Measurements from ENCODE around the gene CLCA1. TPM values are rescaled to one million over a fixed set of nuclear protein-coding genes. Genes with fewer than 3 reads are reported as not detected.

CLCA1 gene
- total RNA-seq, 1 donor from 2014 or later = not detected

DNA sequence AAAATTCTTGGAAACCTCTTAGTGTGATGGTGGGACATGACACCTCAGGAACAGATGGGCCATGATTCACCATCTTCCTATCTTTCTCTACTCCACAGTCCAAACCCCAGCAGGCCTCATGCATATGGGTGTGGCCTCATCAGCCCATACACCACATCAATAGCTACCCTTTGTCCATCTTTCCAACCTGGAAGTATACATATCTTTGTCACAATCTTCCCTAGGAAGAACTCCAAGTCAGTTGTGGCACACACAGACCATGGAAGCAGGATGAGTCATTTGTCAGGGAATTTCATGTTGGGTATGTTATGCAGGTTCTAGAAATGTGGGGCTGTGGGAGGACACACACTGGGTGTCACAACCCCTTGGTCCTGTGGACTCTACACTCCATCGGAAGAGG is 47.6 kb downstream of the CLCA1 start:
- no peaks in the 10 kb centered on the region for H3K27me3 Mint-ChIP-seq (ENCODE audit: unreplicated experiment)
- H3K27ac Mint-ChIP-seq (ENCODE audit: unreplicated experiment) = no peak overlapping the region
- DNase-seq = no peak
- no peaks in the 10 kb centered on the region for H3K9me3 Mint-ChIP-seq (ENCODE audit: unreplicated experiment)
- TF ChIP-seq, protein P1, sequence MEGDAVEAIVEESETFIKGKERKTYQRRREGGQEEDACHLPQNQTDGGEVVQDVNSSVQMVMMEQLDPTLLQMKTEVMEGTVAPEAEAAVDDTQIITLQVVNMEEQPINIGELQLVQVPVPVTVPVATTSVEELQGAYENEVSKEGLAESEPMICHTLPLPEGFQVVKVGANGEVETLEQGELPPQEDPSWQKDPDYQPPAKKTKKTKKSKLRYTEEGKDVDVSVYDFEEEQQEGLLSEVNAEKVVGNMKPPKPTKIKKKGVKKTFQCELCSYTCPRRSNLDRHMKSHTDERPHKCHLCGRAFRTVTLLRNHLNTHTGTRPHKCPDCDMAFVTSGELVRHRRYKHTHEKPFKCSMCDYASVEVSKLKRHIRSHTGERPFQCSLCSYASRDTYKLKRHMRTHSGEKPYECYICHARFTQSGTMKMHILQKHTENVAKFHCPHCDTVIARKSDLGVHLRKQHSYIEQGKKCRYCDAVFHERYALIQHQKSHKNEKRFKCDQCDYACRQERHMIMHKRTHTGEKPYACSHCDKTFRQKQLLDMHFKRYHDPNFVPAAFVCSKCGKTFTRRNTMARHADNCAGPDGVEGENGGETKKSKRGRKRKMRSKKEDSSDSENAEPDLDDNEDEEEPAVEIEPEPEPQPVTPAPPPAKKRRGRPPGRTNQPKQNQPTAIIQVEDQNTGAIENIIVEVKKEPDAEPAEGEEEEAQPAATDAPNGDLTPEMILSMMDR (IDR thresholded peaks at IDR 0.05; ENCODE audit: partially characterized antibody, unreplicated experiment) = no peak
- H3K4me3 Mint-ChIP-seq (ENCODE audit: unreplicated experiment) = no peak overlapping the region
- H3K36me3 Mint-ChIP-seq (ENCODE audit: unreplicated experiment) = no peaks in the 10 kb centered on the region
- no peaks in the 10 kb centered on the region for H3K4me1 Mint-ChIP-seq (ENCODE audit: low read depth, unreplicated experiment)

DNA sequence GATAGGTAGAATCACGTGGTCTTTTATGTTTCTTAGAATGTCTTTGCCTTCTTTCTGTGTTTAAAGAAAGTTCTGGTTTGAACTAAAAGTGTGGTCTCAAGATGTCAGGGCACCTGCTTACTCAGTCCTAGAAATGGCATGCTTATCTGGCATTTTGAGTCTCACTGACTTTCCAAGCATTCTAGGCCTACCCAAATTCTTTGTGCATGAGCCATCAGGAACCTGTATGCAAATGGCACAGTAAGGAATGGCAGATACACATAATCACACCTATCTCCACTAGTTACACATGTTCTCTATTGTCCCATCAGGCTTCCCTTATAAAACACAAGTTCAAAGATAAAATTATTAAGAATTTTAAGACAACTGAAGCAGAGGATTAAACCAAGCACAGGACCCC is 48.6 kb downstream of the CLCA1 start:
- Mint-ChIP-seq H3K4me3 (ENCODE audit: unreplicated experiment) (no peak overlapping the region), H3K36me3 (ENCODE audit: unreplicated experiment) (no peaks in the 10 kb centered on the region), H3K9me3 (ENCODE audit: unreplicated experiment) (no peaks in the 10 kb centered on the region), H3K27ac (ENCODE audit: unreplicated experiment) (no peak overlapping the region), H3K4me1 (ENCODE audit: low read depth, unreplicated experiment) (no peaks in the 10 kb centered on the region), H3K27me3 (ENCODE audit: unreplicated experiment) (no peaks in the 10 kb centered on the region)
- TF ChIP-seq, protein P1 (IDR thresholded peaks at IDR 0.05; ENCODE audit: partially characterized antibody, unreplicated experiment) = no peak
- no peak for DNase-seq

DNA sequence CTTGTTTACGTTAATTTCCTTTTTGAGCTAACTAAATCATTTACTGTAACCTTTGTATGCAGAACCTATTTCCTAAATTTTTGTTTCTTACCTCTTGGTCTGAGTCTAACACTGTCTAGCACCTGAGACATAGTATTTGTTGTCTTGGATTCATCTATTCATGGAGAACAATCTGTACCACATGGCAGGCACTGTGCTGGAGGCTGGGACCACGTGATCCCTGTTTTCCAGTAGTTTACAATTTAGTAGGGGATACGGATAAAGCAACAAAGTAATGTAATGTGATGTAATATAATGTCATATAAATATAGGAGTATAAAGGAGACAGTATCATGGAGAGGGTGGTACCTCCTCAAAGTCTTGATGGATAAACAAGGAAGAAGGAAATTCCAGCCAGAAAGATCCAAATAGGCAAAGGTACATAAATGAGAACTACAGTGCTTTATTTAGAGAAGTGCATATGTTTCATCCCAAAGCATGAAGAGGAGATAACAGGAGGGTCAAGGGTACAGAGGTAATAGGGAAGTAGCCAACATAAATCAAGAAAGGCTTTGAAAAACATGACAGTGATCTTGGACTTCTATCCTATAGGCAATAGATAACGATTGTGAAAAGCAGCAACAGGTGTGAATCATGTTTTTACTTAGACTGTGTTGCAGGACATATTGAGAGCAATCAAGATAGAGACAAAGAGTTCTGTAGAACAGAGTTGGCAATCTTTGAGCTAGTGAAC is 52.2 kb downstream of the CLCA1 start:
- Mint-ChIP-seq H3K9me3 (ENCODE audit: unreplicated experiment) (no peaks in the 10 kb centered on the region), H3K27me3 (ENCODE audit: unreplicated experiment) (peaks cover 2% of the 10 kb centered on the region)

DNA sequence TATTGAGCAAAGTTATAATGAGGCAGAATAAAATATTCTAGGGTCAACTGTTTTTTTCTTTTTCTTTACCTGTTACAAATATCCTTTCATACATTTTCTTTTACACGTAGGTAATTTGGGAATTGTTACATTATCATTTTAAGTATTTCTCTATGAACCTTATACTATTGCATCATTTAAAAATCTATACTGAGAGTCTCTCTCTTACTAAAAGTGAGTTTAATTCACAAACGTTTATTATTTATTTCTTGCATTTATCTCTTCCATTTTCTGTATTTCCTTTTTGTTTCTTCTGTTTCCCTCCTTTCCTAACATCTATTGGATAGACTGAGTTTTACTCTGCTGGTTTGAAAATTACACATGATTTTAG is 52.8 kb downstream of the CLCA1 start:
- Mint-ChIP-seq H3K27me3 (ENCODE audit: unreplicated experiment) (peaks cover 2% of the 10 kb centered on the region), H3K36me3 (ENCODE audit: unreplicated experiment) (no peaks in the 10 kb centered on the region), H3K4me3 (ENCODE audit: unreplicated experiment) (no peak overlapping the region), H3K27ac (ENCODE audit: unreplicated experiment) (no peak overlapping the region), H3K4me1 (ENCODE audit: low read depth, unreplicated experiment) (no peaks in the 10 kb centered on the region), H3K9me3 (ENCODE audit: unreplicated experiment) (no peaks in the 10 kb centered on the region)
- TF ChIP-seq, protein P1 (IDR thresholded peaks at IDR 0.05; ENCODE audit: partially characterized antibody, unreplicated experiment) = no peak
- DNase-seq = no peak

More for the DNA sequence above, 52.2 kb downstream of the CLCA1 start:
- Mint-ChIP-seq H3K4me1 (ENCODE audit: low read depth, unreplicated experiment) (no peaks in the 10 kb centered on the region), H3K36me3 (ENCODE audit: unreplicated experiment) (no peaks in the 10 kb centered on the region), H3K4me3 (ENCODE audit: unreplicated experiment) (no peak overlapping the region), H3K27ac (ENCODE audit: unreplicated experiment) (no peak overlapping the region)
- TF ChIP-seq, protein P1 (IDR thresholded peaks at IDR 0.05; ENCODE audit: partially characterized antibody, unreplicated experiment) = no peak
- DNase-seq = no peak

DNA sequence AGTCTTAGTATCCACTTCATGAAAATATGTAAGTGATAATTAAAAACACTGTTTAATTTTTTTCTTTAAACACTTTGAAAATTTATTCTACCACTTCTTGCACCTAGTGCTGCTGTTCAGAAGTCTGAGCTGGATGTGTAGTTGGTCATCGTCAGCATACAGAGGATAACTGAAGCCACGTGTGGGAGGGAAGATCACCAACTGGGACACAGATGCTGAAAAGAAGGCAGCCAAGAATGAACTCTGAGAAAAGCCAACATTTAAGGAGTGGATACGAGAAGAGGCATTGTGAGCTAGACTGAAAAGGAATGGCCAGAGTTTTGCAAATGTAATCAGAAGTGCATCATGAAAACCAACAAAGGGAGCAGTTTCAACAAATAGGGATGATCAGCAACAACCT is 53.5 kb downstream of the CLCA1 start:
- no peaks in the 10 kb centered on the region for H3K4me1 Mint-ChIP-seq (ENCODE audit: low read depth, unreplicated experiment)
- DNase-seq = no peak
- no peaks in the 10 kb centered on the region for H3K9me3 Mint-ChIP-seq (ENCODE audit: unreplicated experiment)
- no peaks in the 10 kb centered on the region for H3K36me3 Mint-ChIP-seq (ENCODE audit: unreplicated experiment)
- peaks cover 2% of the 10 kb centered on the region for H3K27me3 Mint-ChIP-seq (ENCODE audit: unreplicated experiment)
- H3K4me3 Mint-ChIP-seq (ENCODE audit: unreplicated experiment) = no peak overlapping the region
- TF ChIP-seq, protein P1 (IDR thresholded peaks at IDR 0.05; ENCODE audit: partially characterized antibody, unreplicated experiment) = no peak
- H3K27ac Mint-ChIP-seq (ENCODE audit: unreplicated experiment) = no peak overlapping the region
